VCaP (cell line): ENCODE data around the gene BGN.

ENCODE experiments used
- H3K27ac ChIP-seq: fragments of 450-650 bp; 2 replicates; pipeline ENCODE4 v1.5.1; 2017
- TF ChIP-seq, protein P1 (sequence below): fragments of 450-650 bp; conservative IDR thresholded peaks from 2 replicates; pipeline ENCODE4 v1.5.1; 2017; ENCODE audit warnings: mild to moderate bottlenecking, moderate library complexity

Gene BGN

DNA sequence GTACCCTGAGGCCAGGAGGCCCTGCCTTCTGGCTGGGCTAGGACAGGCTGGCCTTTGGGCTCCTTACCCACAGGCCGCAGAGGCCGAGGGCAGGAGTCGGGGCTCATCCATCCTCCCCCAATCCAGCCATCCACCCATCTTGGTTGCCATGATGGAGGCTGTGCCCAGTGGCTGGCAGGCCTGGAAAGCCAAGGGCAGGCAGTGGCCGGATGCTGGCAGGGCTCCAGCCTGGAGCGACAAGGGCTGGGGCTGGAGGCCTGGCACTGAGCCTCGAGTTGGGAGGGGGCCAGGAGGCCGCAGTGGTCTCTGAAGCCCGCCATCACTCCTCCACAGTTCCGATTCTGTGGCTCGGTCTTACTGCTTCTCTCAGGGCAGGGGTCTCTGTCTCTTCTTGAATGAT, 8.6 kb upstream of the BGN start:
- H3K27ac ChIP-seq: no peak overlapping the region
- TF ChIP-seq, protein P1, sequence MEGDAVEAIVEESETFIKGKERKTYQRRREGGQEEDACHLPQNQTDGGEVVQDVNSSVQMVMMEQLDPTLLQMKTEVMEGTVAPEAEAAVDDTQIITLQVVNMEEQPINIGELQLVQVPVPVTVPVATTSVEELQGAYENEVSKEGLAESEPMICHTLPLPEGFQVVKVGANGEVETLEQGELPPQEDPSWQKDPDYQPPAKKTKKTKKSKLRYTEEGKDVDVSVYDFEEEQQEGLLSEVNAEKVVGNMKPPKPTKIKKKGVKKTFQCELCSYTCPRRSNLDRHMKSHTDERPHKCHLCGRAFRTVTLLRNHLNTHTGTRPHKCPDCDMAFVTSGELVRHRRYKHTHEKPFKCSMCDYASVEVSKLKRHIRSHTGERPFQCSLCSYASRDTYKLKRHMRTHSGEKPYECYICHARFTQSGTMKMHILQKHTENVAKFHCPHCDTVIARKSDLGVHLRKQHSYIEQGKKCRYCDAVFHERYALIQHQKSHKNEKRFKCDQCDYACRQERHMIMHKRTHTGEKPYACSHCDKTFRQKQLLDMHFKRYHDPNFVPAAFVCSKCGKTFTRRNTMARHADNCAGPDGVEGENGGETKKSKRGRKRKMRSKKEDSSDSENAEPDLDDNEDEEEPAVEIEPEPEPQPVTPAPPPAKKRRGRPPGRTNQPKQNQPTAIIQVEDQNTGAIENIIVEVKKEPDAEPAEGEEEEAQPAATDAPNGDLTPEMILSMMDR: no peak

DNA sequence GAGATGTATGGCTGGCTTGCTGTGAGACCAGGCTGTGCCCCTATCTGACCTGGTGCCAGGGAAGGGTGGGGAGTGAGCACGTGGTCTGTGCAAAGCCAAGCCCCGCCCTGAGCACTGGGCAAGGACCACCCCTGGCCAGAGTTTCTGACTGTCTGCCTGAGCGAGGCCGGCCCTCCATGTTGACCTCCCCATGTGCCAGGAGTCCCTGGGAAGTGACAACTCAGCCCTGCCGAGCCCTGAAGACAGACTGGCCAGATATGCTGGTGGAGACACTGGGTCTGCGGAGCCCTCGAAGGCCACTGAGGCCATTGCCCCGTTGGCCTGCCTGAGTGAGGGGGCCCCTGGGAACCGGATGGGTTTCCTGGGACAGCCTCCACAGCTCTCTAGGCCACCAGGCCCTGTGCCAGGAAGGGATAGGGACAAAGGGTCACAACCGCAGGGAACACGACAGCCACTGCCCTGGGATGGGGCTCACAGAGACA, 7.1 kb upstream of the BGN start:
- no peak overlapping the region for H3K27ac ChIP-seq
- TF ChIP-seq, protein P1: no peak

DNA sequence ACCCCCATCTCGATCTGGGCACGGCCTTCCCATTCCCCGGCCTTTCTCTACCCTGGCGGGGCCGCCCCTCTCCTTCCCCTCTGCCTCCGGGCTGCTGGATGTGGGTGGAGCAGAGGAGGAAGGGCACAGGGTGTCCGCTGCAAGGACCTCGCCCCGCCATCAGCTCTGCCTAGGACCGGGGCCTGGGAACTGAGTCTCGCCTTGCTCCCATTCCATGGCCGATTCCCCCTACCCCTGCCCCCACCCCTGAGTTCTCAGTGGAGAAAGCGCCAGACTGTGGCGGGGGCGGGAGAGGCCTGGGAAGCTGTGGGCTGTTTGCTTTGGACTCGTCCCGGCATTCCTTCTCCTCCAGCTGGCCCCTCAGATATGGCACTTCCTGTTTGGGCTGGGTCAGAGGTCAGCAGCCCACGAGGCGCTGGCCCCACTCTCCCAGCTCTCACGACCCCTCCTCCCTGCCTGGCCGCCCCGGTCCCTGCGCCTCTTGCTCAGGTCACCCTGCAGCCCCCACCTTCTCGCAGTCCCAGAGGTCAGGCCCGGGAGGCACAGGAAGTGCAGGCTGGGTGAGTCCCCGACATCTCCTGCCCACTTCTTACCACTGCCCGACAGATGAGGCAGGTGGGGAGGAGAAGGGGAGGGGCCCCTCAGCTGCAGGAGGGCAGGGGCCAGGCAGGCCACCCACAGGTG, 6.4 kb upstream of the BGN start:
- TF ChIP-seq, protein P1: no peak
- H3K27ac ChIP-seq: no peak overlapping the region

DNA sequence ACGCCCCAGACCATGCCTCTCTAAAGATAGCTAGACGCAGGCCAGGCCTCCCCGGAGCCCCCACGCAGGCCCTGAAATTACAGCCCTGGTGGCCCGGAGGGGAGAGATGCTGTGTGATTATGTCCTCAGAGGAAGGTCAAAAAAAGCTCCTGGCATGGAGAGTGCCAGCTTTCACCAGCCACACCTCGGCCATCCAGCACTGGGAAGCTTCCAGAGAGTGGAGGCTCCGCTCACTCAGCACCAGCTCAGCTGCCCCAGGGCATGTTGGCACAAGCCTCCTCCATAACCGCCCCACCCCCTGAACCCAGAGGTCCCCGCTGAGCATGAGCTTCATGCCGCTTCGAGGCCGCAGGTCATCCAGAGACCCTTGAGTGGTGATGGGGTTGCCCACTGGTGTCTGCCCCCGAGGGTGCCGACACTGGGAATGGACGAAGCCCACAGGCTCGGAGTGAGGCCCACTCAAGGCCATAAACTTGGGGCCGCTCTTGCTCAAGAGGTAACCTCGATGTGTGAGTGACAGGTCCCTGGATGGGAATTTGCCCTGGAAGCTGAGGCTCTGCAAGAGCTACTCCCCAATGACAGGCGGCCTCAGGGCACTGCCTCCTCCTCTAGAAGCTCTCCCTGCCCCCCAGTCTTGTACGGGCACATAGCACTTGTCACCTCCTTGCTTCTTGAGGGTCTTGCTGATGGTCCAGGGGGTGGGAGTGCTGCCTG, 4.4 kb upstream of the BGN start:
- H3K27ac ChIP-seq: no peak overlapping the region
- TF ChIP-seq, protein P1: no peak

DNA sequence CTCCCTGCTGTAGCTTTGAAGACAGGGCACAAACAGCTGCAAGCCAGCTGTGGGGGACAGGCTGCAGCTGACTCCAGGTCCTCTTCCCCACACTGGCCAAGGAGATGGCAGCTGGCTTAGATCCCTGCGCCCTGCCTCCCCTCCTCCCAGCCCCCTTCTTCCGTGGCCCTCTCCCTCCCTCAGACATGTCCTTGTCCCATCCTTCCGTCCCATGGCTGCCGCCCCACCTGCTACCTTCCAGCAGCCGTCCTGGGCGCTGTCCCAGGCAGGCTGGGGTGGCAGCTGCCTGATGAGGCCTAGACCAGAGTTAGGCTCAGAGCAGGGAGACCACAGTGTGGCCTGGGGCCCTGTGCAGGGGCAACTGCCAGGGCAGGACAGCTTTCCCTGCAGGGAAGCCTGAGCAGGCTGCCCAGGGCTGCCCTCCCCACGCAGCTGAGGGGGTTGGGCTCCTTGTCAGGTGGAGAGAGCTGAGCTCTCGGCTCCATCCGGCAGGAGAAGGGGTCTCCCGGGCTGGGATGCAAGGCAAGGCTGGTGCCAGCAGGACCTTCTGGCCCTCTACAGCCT, 3.3 kb upstream of the BGN start:
- TF ChIP-seq, protein P1: no peak

DNA sequence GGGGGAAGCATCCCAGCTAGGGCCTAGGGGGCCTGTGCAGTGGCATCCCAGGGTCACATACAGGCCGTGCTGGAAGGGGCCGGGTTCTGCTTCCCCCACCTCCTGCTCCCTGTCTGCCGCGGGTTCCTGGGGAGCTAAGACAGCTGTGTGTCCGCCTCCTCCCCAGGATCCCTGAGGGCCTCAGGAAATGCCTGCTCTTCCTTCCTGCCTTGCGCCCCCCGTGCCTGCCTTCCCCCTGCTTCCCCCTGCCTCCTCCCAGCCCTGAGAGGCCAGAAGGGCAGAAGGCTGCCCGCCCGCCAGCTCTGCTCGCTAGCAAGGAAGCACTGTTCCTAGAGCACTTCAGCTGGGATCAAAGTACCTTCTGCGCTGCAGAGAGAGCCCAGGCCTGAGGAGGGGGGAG, 2.9 kb upstream of the BGN start:
- no peak overlapping the region for H3K27ac ChIP-seq
- TF ChIP-seq, protein P1: no peak

More for the DNA sequence above, 3.3 kb upstream of the BGN start:
- no peak overlapping the region for H3K27ac ChIP-seq

DNA sequence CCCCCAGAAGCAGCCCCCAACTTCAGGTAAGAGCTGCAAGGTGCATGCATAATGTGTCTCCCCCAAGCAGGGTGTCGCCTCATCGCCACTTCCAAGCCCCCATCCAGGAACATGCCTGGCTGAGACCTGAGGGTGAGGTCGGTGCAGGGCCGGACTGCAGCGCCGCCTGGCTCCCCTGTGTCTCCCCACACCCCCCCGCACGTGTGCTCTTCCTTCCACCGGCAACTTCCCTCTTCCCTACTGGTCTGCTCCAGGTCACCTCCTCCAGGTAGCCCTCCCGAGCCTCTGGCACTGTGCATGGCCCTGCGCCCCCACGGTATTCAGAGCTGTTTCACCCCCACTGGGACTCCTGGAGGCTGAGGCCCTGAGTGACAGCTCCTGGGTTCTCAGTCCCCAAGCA, 2.2 kb upstream of the BGN start:
- H3K27ac ChIP-seq: no peak overlapping the region
- TF ChIP-seq, protein P1: no peak
